Mesendoderm (in vitro differentiated cells): ENCODE data around the gene CPXM2.

Experiments
- DNase-seq: peaks from one replicate; pipeline ENCODE4 v3.0.0; 2013
- H2AK5ac ChIP-seq: 2 replicates; pipeline ENCODE4 v1.6.1; 2013; ENCODE audit warnings: low read length, inconsistent platforms
- H2BK120ac ChIP-seq: 2 replicates; pipeline ENCODE4 v1.6.1; 2013; ENCODE audit warnings: low read depth, mild to moderate bottlenecking, low read length, moderate library complexity, mixed read lengths
- H2BK15ac ChIP-seq: replicated peaks from 2 replicates; pipeline ENCODE4 v1.6.1; 2013; ENCODE audit warnings: low read depth, mild to moderate bottlenecking, moderate library complexity
- H2BK5ac ChIP-seq: 2 replicates; pipeline ENCODE4 v1.6.1; 2013; ENCODE audit warnings: low read length, inconsistent platforms
- H3K18ac ChIP-seq: 2 replicates; pipeline ENCODE4 v1.6.1; 2013; ENCODE audit warnings: mild to moderate bottlenecking, low read length, mixed read lengths
- H3K23ac ChIP-seq: one replicate; pipeline ENCODE4 v1.6.1; 2013; ENCODE audit warnings: low read length
- H3K27ac ChIP-seq: 2 replicates; pipeline ENCODE4 v1.5.1; 2013; ENCODE audit warnings: low read depth, mild to moderate bottlenecking, inconsistent platforms, low read length, moderate library complexity
- H3K27me3 ChIP-seq: 2 replicates; pipeline ENCODE4 v1.6.1; 2013; ENCODE audit warnings: low read length, control low read depth, mild to moderate bottlenecking, inconsistent platforms; ENCODE audit not compliant: insufficient read depth, poor library complexity
- H3K36me3 ChIP-seq: 2 replicates; pipeline ENCODE4 v1.6.1; 2013; ENCODE audit warnings: low read length, inconsistent platforms; ENCODE audit not compliant: control insufficient read depth, insufficient read depth
- H3K4ac ChIP-seq: one replicate; pipeline ENCODE4 v1.6.1; 2013; ENCODE audit warnings: low read depth, mild to moderate bottlenecking, low read length, moderate library complexity
- H3K4me1 ChIP-seq: 2 replicates; pipeline ENCODE4 v1.6.1; 2013; ENCODE audit warnings: low read depth, low read length, inconsistent platforms; ENCODE audit not compliant: control insufficient read depth
- H3K4me2 ChIP-seq: 2 replicates; pipeline ENCODE4 v1.6.1; 2013; ENCODE audit warnings: low read length
- H3K4me3 ChIP-seq: 2 replicates; pipeline ENCODE4 v1.5.1; 2013; ENCODE audit warnings: mild to moderate bottlenecking, low read length
- H3K56ac ChIP-seq: one replicate; pipeline ENCODE4 v1.6.1; 2013; ENCODE audit warnings: low read length
- H3K79me1 ChIP-seq: 2 replicates; pipeline ENCODE4 v1.6.1; 2013; ENCODE audit warnings: low read length, inconsistent platforms
- H3K79me2 ChIP-seq: 2 replicates; pipeline ENCODE4 v1.6.1; 2013; ENCODE audit warnings: mild to moderate bottlenecking, low read length; ENCODE audit not compliant: control insufficient read depth, insufficient read depth
- H3K9ac ChIP-seq: 2 replicates; pipeline ENCODE4 v1.6.1; 2013; ENCODE audit warnings: low read length, inconsistent platforms
- H4K5ac ChIP-seq: one replicate; pipeline ENCODE4 v1.6.1; 2013; ENCODE audit warnings: low read length
- H4K8ac ChIP-seq: one replicate; pipeline ENCODE4 v1.6.1; 2013; ENCODE audit warnings: low read depth, mild to moderate bottlenecking, control low read depth, low read length, moderate library complexity
- WGBS: extraction: QIAGEN DNeasy Blood & Tissue Kit; methylation state at CpG from one replicate; pipeline ENCODE4 v1.1.7; 2013; ENCODE audit warnings: low lambda C conversion rate, missing lambda C conversion rate; ENCODE audit not compliant: insufficient coverage; ENCODE audit errors: extremely low coverage; 5-methylcytosine and 5-hydroxymethylcytosine counted together

Gene CPXM2

DNA sequence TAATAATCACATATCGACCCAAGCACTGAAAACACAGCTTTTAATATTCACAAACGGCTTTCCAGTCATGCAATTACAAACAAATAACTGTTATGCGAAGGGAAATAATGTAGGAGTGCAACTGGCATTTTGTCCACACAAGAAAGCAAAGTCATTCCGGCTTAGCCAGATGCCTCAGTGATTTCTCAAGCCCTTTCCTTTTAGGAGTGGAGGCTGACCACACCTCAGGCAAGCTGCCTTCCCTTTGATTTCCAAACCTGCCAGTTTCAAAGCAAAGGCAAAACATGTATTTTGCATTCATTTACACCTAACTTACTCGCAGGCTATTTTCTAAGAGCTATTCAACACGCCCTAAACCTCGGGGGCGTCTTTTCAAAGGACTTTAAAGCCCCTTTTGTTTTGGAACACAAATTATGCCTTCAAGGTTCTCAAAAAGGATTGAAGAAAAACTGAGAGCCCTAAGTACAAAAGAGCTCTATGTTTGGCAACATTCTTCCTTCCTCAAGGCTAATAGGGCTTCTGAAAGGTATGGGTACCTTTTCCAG lies 109.6 kb downstream of the CPXM2 start:
- Histone ChIP-seq H3K27me3 (no peaks in the 10 kb centered on the region), H3K56ac (peak overlapping the region; percentile 2), H2BK5ac (no peak overlapping the region), H3K79me1 (no peaks in the 10 kb centered on the region), H3K27ac (no peak overlapping the region), H3K9ac (no peak overlapping the region), H3K4me1 (peaks cover 7% of the 10 kb centered on the region), H2BK120ac (no peak overlapping the region), H2AK5ac (no peak overlapping the region), H4K5ac (no peak overlapping the region), H3K4me2 (no peak overlapping the region), H3K36me3 (no peaks in the 10 kb centered on the region), H3K79me2 (no peaks in the 10 kb centered on the region), H4K8ac (no peak overlapping the region), H3K4me3 (no peak overlapping the region), H2BK15ac (no peak overlapping the region), H3K4ac (no peak overlapping the region), H3K23ac (no peak overlapping the region), H3K18ac (no peak overlapping the region)
- DNase-seq = no peak
- no CpG with 5 or more reads among the region's 8 CpGs for WGBS

DNA sequence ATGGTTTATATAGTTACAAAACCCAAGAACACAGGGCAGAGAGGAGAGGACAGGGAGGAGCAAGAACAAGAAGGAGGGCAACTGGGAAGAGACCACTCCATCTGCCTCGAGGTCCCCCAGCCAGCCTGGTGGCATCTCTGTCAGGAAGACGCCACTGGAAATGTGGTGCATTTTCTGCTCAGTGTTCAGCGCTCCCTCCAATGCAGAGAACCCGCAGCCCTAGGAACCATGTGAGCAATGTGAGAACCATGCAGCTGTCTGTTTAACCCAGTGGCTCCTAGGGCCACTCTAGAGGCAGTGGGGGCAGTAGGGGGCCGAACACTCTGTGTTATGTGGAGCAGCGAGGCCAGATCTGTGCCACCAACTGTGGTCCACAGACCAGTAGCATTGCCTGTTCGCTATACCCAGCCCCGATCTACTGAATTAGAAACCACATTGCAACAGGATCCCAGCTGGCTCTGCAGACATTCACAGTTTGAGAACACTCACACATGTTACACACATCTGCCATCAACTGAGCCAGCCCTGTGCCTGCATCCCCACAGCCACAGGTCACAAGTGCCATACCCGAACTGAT lies 110.2 kb downstream of the CPXM2 start:
- Histone ChIP-seq H3K79me2 (no peaks in the 10 kb centered on the region), H3K56ac (peak overlapping the region; percentile 2), H4K8ac (no peak overlapping the region), H3K27ac (no peak overlapping the region), H3K9ac (no peak overlapping the region), H2BK15ac (no peak overlapping the region), H2BK120ac (no peak overlapping the region), H3K27me3 (no peaks in the 10 kb centered on the region), H3K18ac (no peak overlapping the region), H3K36me3 (no peaks in the 10 kb centered on the region), H2AK5ac (no peak overlapping the region), H3K4me1 (peaks cover 7% of the 10 kb centered on the region), H3K4ac (no peak overlapping the region), H3K23ac (no peak overlapping the region), H4K5ac (no peak overlapping the region), H2BK5ac (no peak overlapping the region), H3K4me3 (no peak overlapping the region), H3K79me1 (no peaks in the 10 kb centered on the region), H3K4me2 (no peak overlapping the region)
- no peak for DNase-seq
- WGBS = no CpG with 5 or more reads among the region's 9 CpGs

DNA sequence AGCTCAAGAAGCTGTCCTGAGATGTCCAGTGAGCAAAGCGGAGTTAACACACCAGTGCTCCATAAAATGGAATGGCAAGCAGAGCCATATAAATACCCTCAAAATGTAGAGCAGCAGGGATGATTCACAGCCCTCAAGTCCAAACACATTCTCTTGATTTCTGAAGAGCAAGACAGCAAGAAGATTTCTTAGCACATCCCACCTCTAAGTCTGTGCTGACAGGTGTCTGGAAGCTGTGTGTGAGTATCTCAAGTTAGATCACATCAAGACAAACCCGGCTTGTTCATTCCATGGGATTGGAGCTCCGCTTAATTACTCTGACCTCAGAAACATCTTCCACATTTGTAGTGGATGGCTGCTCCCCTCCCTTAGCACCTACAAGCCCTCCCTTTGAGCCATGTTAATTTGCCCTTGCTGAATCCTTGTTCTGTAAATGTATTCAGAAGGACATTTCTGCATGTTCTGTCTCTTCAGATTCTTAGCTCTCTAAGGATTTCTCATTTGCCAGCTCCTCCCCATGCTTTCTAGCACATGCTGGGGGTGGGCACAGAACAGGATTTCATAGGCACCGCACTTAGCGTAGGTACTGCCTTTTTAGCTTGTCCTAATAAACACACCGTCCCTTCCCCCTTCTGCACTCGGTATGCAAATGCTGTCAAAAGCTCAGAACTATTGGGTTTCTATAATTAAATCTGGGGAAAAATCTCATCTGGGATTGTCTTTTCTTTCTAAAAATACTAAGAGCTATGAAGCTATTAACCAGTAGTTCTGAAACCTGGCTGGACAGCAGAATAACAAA lies 112.7 kb downstream of the CPXM2 start:
- H3K27me3 ChIP-seq = no peaks in the 10 kb centered on the region
- H4K8ac ChIP-seq = no peak overlapping the region
- H3K56ac ChIP-seq = no peak overlapping the region
- no peak overlapping the region for H3K27ac ChIP-seq
- H3K79me1 ChIP-seq = no peaks in the 10 kb centered on the region
- no peak overlapping the region for H2BK120ac ChIP-seq
- H3K4me1 ChIP-seq = peaks cover 7% of the 10 kb centered on the region
- no peak overlapping the region for H3K4me3 ChIP-seq
- H4K5ac ChIP-seq = no peak overlapping the region
- no peak overlapping the region for H2AK5ac ChIP-seq
- H2BK5ac ChIP-seq = no peak overlapping the region
- WGBS = no CpG with 5 or more reads among the region's 7 CpGs
- H2BK15ac ChIP-seq = no peak overlapping the region
- no peak overlapping the region for H3K18ac ChIP-seq
- H3K4me2 ChIP-seq = no peak overlapping the region
- DNase-seq = no peak
- H3K79me2 ChIP-seq = no peaks in the 10 kb centered on the region
- no peaks in the 10 kb centered on the region for H3K36me3 ChIP-seq
- H3K23ac ChIP-seq = no peak overlapping the region
- H3K9ac ChIP-seq = no peak overlapping the region
- H3K4ac ChIP-seq = no peak overlapping the region

DNA sequence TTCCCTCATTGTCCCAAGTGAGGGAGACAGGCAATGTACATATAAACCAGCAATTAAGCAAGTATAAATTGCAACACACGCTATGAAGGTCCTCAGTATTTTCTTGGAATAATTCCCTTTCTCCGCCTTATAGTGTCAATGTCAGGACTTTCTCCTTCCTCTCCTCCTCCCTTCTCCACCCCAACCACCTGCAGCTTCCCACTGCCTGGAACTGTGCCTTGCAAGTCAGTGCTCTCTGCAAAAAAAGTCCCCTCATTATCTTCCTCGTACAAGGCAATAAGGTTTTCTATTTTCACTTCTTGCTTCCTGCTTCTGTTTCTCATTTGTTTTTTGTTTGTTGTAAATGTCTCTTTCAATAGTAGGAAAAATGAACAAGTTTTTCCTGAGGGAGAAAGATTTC lies 113.7 kb downstream of the CPXM2 start:
- Histone ChIP-seq H2AK5ac (no peak overlapping the region), H3K36me3 (no peaks in the 10 kb centered on the region), H3K4me2 (no peak overlapping the region), H3K4ac (no peak overlapping the region), H4K5ac (no peak overlapping the region), H3K79me1 (no peaks in the 10 kb centered on the region), H2BK5ac (no peak overlapping the region), H3K56ac (no peak overlapping the region), H3K27me3 (no peaks in the 10 kb centered on the region), H3K4me3 (no peak overlapping the region), H2BK120ac (no peak overlapping the region), H4K8ac (no peak overlapping the region), H3K23ac (no peak overlapping the region), H2BK15ac (no peak overlapping the region), H3K79me2 (no peaks in the 10 kb centered on the region), H3K27ac (no peak overlapping the region), H3K9ac (no peak overlapping the region), H3K18ac (no peak overlapping the region), H3K4me1 (peaks cover 7% of the 10 kb centered on the region)
- WGBS = no CpG with 5 or more reads among the region's 3 CpGs
- DNase-seq = no peak

DNA sequence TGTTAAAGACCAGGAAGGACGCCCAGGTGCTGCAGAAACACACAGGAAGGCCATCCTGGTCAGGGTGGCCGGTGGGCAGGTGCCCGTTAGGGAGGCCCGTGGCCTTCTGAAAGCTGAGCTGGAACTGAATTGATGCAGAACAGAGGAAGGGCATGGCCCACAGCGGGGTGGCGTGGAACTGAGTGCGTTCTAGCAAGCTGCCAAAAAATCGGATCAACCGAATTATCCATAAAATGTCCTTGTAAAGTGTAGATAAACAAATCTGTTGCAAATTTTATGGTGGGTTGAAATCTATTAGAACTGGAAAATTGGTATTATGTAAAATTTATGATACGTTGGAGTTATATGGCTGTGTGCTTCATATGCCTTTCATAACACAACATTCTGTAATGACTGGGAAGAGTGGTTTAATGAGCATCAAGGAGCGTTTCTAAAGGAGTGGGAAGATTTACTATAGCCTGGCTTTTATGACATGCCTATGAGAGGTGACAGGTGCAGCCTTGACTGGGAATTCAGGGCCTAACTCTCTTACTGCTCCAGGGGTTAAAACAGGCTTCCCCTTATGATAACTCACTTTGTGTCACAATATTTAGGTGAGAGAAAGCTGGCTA lies 117.4 kb downstream of the CPXM2 start:
- no peak for DNase-seq
- Histone ChIP-seq H3K27me3 (no peaks in the 10 kb centered on the region), H3K4me1 (peaks cover 4% of the 10 kb centered on the region), H4K8ac (no peak overlapping the region), H3K18ac (no peak overlapping the region), H3K4me2 (no peak overlapping the region), H2AK5ac (no peak overlapping the region), H3K79me1 (no peaks in the 10 kb centered on the region), H3K23ac (no peak overlapping the region), H3K9ac (no peak overlapping the region), H2BK120ac (no peak overlapping the region), H3K79me2 (no peaks in the 10 kb centered on the region), H3K27ac (no peak overlapping the region), H3K56ac (no peak overlapping the region), H3K36me3 (no peaks in the 10 kb centered on the region), H3K4me3 (no peak overlapping the region), H2BK5ac (no peak overlapping the region), H2BK15ac (no peak overlapping the region), H3K4ac (no peak overlapping the region), H4K5ac (no peak overlapping the region)
- 100% methylated on average over 1 of the region's 11 CpGs for WGBS
